C4-2B (cell line): Measurements from ENCODE around the gene UQCRC1.

Experiments used
- H3K27ac ChIP-seq: fragments of 450-650 bp; 2 replicates; pipeline ENCODE4 v1.5.1; 2017
- ZFX ChIP-seq: fragments of 450-650 bp; IDR thresholded peaks from 2 replicates; pipeline ENCODE4 v1.6.1; 2017
- TF ChIP-seq, protein P1 (sequence below): fragments of 450-650 bp; conservative IDR thresholded peaks from 2 replicates; pipeline ENCODE4 v1.5.1; 2017; ENCODE audit warnings: mild to moderate bottlenecking

Gene UQCRC1

DNA sequence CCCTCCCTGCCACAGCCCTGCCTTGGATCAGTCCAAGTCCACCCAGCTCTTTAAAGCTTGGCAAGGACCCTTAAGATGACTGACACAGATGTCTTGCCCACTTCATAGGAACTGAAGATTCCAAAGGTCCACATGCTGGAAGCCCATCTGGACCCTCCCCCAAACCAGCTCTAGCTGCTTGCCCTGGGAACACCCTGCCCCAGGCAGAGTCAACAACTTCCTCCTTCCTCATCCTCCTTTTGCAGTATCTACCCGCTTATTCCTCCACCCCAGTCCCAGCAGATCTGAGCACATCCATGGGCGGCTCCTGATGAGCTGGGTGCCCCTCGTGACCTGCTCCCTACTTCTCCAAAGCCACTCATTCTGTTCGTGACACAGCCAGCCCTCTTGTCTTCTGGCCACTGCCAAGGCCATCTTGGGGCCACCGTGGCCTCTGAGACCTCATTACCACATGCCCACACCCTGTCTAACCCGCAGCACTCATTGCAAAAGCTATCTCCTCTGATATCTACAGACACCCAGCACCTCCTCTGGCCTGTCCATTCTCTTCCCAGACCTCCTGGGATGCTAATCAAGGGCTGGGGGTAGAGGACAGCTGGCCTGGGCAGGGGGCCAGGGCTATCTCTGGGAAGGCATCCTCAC, 50.8 kb downstream of the UQCRC1 start:
- H3K27ac ChIP-seq = peak overlapping the region; percentile 63
- TF ChIP-seq ZFX = no peak
- TF ChIP-seq, protein P1, sequence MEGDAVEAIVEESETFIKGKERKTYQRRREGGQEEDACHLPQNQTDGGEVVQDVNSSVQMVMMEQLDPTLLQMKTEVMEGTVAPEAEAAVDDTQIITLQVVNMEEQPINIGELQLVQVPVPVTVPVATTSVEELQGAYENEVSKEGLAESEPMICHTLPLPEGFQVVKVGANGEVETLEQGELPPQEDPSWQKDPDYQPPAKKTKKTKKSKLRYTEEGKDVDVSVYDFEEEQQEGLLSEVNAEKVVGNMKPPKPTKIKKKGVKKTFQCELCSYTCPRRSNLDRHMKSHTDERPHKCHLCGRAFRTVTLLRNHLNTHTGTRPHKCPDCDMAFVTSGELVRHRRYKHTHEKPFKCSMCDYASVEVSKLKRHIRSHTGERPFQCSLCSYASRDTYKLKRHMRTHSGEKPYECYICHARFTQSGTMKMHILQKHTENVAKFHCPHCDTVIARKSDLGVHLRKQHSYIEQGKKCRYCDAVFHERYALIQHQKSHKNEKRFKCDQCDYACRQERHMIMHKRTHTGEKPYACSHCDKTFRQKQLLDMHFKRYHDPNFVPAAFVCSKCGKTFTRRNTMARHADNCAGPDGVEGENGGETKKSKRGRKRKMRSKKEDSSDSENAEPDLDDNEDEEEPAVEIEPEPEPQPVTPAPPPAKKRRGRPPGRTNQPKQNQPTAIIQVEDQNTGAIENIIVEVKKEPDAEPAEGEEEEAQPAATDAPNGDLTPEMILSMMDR = peak; percentile 68; the same call in 1 of the 2 replicates

DNA sequence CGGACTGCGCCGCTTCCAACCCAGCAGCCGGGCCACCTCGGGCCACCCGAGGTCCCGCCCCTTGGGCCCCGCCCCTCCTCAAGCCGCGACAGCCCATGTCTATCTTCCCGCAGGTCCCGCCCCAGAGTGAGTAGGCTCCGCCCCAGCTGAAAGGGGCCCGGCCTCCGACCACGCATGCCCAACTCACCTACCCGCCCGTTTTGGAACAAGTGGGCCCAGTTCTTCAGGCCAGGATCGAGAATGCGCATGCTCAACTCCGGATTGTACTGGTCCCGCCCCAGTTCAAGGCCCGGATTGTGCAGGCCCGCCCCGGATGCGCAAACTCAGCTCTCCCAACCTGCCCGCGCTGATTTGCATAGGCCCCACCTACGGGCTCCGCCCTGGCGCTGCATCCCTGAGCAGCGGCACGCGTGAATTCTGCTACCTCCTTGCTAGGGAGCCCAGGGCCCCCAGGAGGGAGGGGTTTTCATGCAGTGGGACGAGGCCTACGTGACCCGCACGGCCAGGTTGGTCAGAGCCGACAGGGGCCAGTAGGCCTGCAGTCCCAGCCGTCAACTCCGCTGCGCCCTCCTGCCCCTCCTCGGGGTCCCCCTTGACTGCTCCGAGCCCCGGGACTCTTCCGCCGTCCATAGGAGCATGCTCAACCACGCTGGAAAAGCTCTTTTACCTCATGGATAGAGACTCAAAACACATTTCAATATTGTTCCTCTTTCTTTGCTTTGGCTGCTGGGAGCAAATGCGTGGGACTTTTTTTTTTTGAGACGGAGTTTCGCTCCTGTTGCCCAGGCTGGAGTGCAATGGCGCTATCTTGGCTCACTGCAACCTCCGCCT, 52.4 kb downstream of the UQCRC1 start, which contains the start of gene PFKFB4:
Gene PFKFB4, minus strand, starts transcription at position 8 of the 831 bp plus-strand sequence. CDS start 26 bp downstream, outside the sequence.
- TF ChIP-seq, protein P1 = no peak
- no peak for TF ChIP-seq ZFX
- H3K27ac ChIP-seq = peak within 1 kb of the TSS; percentile 71

DNA sequence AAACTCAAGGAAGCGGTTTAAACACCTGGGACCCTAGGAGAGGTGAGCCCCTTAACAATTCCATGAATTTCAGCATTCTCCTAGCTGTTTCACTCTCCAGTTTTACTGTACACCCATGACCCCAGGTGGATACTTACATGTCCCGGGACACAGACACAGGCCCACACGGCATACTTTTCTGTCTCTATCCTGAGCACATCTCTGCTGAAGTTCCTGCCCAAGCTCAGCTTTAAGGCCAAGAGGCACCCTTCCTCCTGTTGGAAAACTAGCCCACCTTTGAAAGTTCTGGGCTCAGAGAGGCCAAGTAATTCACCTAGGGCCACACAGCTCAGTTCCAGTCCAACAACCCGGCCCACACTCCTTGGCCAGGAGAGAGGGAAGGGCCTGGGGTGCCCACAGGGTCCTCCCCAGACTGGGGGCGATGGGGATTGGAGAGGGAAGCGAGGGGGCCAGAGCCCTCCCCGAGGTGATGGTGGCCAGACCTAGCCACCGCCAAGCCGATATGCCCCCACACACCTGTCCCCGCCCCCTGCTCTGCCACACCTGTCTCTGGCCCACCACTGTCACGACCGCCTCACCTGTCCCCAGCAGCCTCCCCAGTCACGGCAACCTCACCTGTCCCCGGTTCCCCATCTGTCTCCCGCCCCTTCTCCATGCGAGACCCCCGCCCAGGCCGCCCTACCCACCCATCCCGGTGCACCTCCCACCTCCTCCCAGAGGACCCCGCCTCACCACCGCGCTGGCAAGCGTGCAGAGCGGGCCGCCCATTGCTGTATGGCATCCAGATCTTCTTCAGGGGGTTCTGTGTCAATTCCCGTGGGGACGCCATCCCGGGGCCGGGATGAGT, 53.3 kb downstream of the UQCRC1 start:
- peak overlapping the region; percentile 71 for H3K27ac ChIP-seq
- TF ChIP-seq, protein P1 = no peak
- no peak for TF ChIP-seq ZFX

DNA sequence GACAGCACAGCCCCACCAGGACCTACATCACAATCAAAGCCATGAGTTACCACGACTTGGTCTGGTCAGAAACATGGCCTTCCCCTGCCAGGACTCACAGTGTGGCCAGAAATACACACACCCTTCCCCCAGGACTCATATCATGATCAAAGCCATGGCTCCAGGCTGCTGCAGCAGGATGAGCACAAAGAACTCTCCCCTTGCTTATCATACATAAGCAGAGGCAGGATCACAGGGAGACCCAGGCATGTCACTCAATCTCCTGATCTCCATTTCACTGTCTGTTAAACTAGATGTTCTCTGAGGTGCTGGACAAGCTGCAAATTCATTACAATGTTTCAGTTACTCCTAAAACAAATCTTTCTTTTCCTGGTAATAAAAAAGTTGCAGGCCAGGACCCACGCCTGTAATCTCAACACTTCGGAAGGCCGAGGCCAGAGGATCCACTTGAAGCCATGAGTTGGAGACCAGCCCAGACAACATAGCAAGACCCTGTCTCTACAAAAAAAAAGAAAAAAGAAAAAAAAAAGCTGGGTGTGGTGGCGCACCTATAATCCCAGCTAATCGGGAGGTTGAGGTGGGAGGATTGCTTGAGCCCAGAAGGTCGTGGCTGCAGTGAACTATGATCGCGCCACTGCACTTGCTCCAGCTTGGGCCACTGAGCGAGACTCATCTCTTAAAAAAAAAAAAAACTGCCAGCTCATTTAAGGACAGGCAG, 54.1 kb downstream of the UQCRC1 start:
- TF ChIP-seq, protein P1 = no peak
- no peak for TF ChIP-seq ZFX
- H3K27ac ChIP-seq = peak overlapping the region; percentile 71; the same call in 1 of the 2 replicates

DNA sequence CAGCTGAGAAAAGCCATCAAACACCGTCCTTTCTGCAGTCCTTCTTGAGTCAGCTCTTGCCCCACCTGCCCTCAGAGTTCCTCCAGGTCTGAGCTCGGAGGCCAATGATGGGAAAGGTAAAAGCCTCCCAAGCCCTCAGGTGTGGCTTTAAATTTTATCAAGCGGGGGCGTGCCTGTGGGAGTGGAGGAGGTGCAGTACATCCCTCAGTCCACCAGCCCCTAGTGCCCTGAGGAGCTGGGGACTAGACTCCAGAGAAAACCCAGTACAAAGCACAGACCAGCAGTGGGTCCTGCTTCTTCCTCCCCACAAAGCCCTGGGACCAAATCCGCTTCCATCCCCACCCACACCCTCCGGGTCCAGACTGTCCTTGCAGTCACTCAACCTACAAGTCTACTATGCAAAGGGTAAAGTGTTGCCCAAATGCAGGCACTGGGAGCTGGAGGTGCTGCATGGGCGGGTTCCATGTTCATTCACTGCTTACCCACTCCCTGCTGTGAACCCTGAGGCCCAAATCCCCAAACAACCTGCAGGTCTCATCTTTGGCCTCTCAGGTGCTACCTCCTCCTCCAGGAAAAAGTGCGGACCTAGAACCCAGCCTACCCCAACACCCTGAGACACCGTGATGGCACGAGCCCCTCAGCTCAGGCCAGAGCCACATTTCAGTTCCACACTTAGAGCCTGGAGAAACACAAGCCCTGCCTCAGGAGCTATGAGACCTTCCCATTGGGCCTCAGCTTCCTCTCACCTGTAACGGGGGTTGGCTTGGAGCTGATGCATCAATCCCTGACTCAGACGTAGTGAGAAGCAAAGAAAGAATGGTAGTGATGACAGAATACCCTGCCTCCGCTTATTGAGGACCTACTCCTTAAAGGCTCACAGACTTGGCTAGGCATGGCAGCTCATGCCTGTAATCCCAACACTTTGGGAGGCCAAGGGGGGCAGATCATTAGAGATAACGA, 55.3 kb downstream of the UQCRC1 start:
- H3K27ac ChIP-seq = no peak overlapping the region
- TF ChIP-seq, protein P1 = no peak
- no peak for TF ChIP-seq ZFX

DNA sequence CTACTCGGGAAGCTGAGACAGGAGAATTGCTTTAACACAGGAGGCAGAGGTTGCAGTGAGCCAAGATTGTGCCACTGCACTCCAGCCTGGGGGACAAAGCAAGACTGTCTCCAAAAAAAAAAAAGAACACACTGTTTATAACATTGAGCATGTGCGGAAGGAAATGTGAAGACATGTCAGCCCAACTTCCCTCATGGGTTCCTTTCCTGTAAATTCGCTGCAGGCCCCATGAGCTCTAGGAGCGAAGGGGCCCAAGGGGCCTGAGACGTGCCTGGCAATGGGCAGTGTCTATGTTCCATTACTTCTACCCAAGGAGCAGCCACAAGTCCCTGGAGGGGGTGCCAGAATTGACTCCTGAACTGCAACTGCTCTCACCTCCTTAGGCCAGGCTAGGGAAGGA, 56.1 kb downstream of the UQCRC1 start:
- H3K27ac ChIP-seq = no peak overlapping the region

More for the DNA sequence above, 56.1 kb downstream of the UQCRC1 start:
- TF ChIP-seq, protein P1 = no peak
- no peak for TF ChIP-seq ZFX
